A673 (cell line): ENCODE data around the gene GIGYF2. TPM values are rescaled to one million over a fixed set of nuclear protein-coding genes. Genes with fewer than 3 reads are reported as not detected.
A peak's percentile ranks its signal among the peaks of the same experiment; 100 is the strongest.

Experiments used
- BruUV-seq: library from RNA; stranded (reverse); fragments of 400-500 nt; replicated peaks from 2 replicates; lab custom pipeline; 2021; lab: Mats Ljungman, UMichigan
- CTCF ChIA-PET: fragments of 300-600 bp; sonication (Branson Sonifier 250); formaldehyde crosslinking; loops from one replicate; lab custom pipeline; 2022; ENCODE audit warnings: antibody characterized with exemption; lab: Charles Lee
- POLR2A ChIA-PET: fragments of 300-600 bp; sonication (Branson Sonifier 250); formaldehyde crosslinking; loops from one replicate; lab custom pipeline; 2022; ENCODE audit warnings: antibody characterized with exemption; ENCODE audit not compliant: low non-redundant PET; lab: Charles Lee
- DNase-seq: peaks from one replicate; pipeline ENCODE4 v3.0.0-alpha.2; 2015; ENCODE audit warnings: low spot score
- H3K27ac ChIP-seq: fragments of 200-600 bp; sonication (generic); 2 replicates; pipeline ENCODE4 v1.5.1; 2016; ENCODE audit warnings: mixed run types, low read depth, mild to moderate bottlenecking, mixed read lengths, antibody characterized with exemption, low read length; ENCODE audit not compliant: poor library complexity, severe bottlenecking
- H3K27me3 ChIP-seq: fragments of 200-600 bp; sonication (generic); replicated peaks from 2 replicates; pipeline ENCODE4 v1.6.1; 2017; ENCODE audit warnings: mixed run types, low read depth, mild to moderate bottlenecking, mixed read lengths, antibody characterized with exemption, low read length; ENCODE audit not compliant: insufficient read depth, poor library complexity
- H3K36me3 ChIP-seq: fragments of 200-600 bp; sonication (generic); 2 replicates; pipeline ENCODE4 v1.6.1; 2016; ENCODE audit warnings: mixed run types, mild to moderate bottlenecking, mixed read lengths, antibody characterized with exemption, low read length; ENCODE audit not compliant: insufficient read depth, poor library complexity, severe bottlenecking
- H3K4me1 ChIP-seq: fragments of 200-600 bp; sonication (generic); 2 replicates; pipeline ENCODE4 v1.6.1; 2017; ENCODE audit warnings: mixed run types, mild to moderate bottlenecking, mixed read lengths, antibody characterized with exemption, low read length; ENCODE audit not compliant: insufficient read depth, poor library complexity, severe bottlenecking
- H3K4me3 ChIP-seq: fragments of 200-600 bp; sonication (generic); 2 replicates; pipeline ENCODE4 v1.5.1; 2016; ENCODE audit warnings: low read depth, mixed run types, mild to moderate bottlenecking, mixed read lengths, low read length; ENCODE audit not compliant: poor library complexity, severe bottlenecking
- H3K9me3 ChIP-seq: fragments of 200-600 bp; sonication (generic); 2 replicates; pipeline ENCODE4 v1.6.1; 2016; ENCODE audit warnings: mixed run types, low read depth, mild to moderate bottlenecking, mixed read lengths, antibody characterized with exemption, low read length; ENCODE audit not compliant: poor library complexity, severe bottlenecking
- EZH2 ChIP-seq: fragments of 200-600 bp; sonication (generic); IDR thresholded peaks from 2 replicates; pipeline ENCODE4 v1.6.1; 2017; ENCODE audit warnings: borderline replicate concordance, low read depth, mild to moderate bottlenecking, mixed read lengths, antibody characterized with exemption, low read length; ENCODE audit not compliant: poor library complexity, severe bottlenecking
- intact Hi-C: fragments of 100-400 bp; cut with micrococcal nuclease; formaldehyde crosslinking; loops from one replicate; pipeline ENCODE4 v1.10.0; 2022; ENCODE audit not compliant: unreplicated experiment
- total RNA-seq: library from RNA; stranded (reverse); gene quantifications from 2 replicates; pipeline ENCODE4 v1.2.3, GENCODE V29; 2021
- TF ChIP-seq, protein P1 (sequence below): fragments of 300-800, 200-600 bp; sonication (generic); conservative IDR thresholded peaks from 2 replicates; pipeline ENCODE4 v1.5.1; 2017; ENCODE audit warnings: low read depth, mild to moderate bottlenecking, antibody characterized with exemption, low read length, moderate library complexity, mixed read lengths

Gene GIGYF2
- total RNA-seq, 1 experiment from 2014 or later: 62.8 TPM

DNA sequence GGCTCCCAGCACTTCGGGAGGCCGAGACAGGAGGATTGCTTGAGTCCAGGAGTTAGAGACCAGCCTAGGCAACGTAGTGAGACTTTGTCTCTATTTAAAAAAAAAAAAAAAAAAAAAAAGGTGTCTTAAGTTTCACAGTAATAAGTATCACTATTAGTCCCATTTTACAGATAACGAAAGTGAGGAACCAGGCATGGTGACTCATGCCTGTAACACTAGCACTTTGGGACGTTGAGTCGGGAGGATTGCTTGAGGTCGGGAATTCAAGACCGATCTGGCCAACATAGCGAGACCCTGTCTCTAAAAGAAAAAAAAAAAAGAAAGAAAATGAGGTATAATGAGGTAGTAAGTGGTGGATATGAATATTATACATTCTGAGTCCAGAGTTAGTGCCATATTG, 76.7 kb downstream of the GIGYF2 start:
- TF ChIP-seq EZH2: no peak
- TF ChIP-seq, protein P1, sequence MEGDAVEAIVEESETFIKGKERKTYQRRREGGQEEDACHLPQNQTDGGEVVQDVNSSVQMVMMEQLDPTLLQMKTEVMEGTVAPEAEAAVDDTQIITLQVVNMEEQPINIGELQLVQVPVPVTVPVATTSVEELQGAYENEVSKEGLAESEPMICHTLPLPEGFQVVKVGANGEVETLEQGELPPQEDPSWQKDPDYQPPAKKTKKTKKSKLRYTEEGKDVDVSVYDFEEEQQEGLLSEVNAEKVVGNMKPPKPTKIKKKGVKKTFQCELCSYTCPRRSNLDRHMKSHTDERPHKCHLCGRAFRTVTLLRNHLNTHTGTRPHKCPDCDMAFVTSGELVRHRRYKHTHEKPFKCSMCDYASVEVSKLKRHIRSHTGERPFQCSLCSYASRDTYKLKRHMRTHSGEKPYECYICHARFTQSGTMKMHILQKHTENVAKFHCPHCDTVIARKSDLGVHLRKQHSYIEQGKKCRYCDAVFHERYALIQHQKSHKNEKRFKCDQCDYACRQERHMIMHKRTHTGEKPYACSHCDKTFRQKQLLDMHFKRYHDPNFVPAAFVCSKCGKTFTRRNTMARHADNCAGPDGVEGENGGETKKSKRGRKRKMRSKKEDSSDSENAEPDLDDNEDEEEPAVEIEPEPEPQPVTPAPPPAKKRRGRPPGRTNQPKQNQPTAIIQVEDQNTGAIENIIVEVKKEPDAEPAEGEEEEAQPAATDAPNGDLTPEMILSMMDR: no peak
- peaks cover 19% of the 10 kb centered on the region for H3K36me3 ChIP-seq
- H3K27ac ChIP-seq: no peak overlapping the region
- no peak for DNase-seq
- no peaks in the 10 kb centered on the region for H3K9me3 ChIP-seq
- intact Hi-C loops: no loop called here
- ChIA-PET POLR2A (no interaction called here), CTCF (no interaction called here)
- peaks cover 5% of the 10 kb centered on the region for H3K4me1 ChIP-seq
- no peaks in the 10 kb centered on the region for H3K27me3 ChIP-seq
- H3K4me3 ChIP-seq: no peak overlapping the region
- no TSS peak for BruUV-seq

- H3K9me3 ChIP-seq: no peaks in the 10 kb centered on the region
- peak; percentile 13 for DNase-seq
- ChIA-PET POLR2A (no interaction called here), CTCF (no interaction called here)
- H3K27me3 ChIP-seq: no peaks in the 10 kb centered on the region
- peaks cover 8% of the 10 kb centered on the region for H3K36me3 ChIP-seq
- H3K4me1 ChIP-seq: peaks cover 5% of the 10 kb centered on the region
- no peak within 1 kb of the TSS for H3K4me3 ChIP-seq
- no TSS peak for BruUV-seq
- TF ChIP-seq EZH2: no peak
- intact Hi-C loops: no loop called here
- no peak within 1 kb of the TSS for H3K27ac ChIP-seq
Measured at GRCh38 chr2:232776435-232776834, 79.3 kb downstream of the GIGYF2 start, which contains the start of gene KCNJ13. TSS of gene KCNJ13 (minus strand) at chr2:232776565. CDS start at chr2:232771362, 5,203 bp downstream.

DNA sequence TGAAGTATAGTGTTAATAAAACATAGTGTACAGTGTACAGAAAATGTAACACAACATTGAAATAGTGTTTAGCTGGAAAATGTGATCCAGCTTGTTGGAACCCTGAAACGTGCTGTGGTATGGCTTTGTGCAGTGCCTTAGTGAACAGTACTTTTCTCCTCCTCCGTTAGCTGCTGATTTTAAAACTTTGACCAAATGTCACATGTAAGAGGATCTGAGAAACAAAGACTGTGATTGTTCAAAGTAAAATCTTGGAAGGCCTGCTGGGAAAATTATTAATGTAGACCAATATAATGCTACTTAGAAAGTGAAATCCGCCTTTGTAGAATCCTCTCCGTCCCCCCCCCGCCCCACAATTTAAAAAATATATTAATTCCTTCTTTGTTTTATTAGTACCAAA, 80.1 kb downstream of the GIGYF2 start:
- TF ChIP-seq EZH2: no peak
- TF ChIP-seq, protein P1: no peak
- H3K27ac ChIP-seq: no peak overlapping the region
- intact Hi-C loops: no loop called here

DNA sequence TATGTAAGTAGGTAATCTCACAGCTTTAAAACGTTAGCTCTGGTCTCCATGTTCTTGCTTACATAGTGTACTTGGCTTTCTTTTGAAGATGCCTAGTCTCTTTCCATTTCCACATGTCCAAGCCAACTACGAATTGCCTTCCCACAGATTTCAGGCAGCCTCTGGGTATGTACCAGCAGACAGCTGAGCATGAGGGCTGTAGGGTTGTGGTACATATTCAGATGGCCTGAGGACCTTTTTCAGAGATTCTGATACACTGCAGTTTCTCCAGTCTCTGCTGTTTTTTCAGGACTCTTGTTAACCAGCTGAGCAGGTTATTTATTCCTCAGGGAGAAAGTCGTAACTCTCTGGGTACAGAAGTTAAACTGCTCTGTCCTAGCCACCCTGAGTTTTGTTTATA, 82.3 kb downstream of the GIGYF2 start:
- ChIA-PET CTCF (no interaction called here), POLR2A (no interaction called here)
- intact Hi-C loops: no loop called here
- Histone ChIP-seq H3K4me1 (peaks cover 5% of the 10 kb centered on the region), H3K27me3 (no peaks in the 10 kb centered on the region), H3K9me3 (no peaks in the 10 kb centered on the region), H3K27ac (no peak overlapping the region), H3K36me3 (peaks cover 4% of the 10 kb centered on the region), H3K4me3 (no peak overlapping the region)
- BruUV-seq: no TSS peak
- TF ChIP-seq EZH2: no peak
- TF ChIP-seq, protein P1: no peak
- no peak for DNase-seq

More for the DNA sequence above, 80.1 kb downstream of the GIGYF2 start:
- H3K4me3 ChIP-seq: no peak overlapping the region
- H3K27me3 ChIP-seq: no peaks in the 10 kb centered on the region
- DNase-seq: no peak
- no peaks in the 10 kb centered on the region for H3K9me3 ChIP-seq
- H3K36me3 ChIP-seq: peaks cover 6% of the 10 kb centered on the region
- ChIA-PET POLR2A (no interaction called here), CTCF (no interaction called here)
- no TSS peak for BruUV-seq
- peaks cover 5% of the 10 kb centered on the region for H3K4me1 ChIP-seq
